IPS-11a (cell line): ENCODE results near the gene MYOZ2.
"Not testable (repeated sequence)": the region's sequence is repeated elsewhere in the genome, so short reads cannot be mapped to it uniquely, and the experiment has no call there.

Experiments used
- H3K4me3 ChIP-seq: one replicate; pipeline ENCODE4 v1.5.1; 2013; ENCODE audit warnings: low read depth, low read length, control low read depth

The MYOZ2 gene

DNA sequence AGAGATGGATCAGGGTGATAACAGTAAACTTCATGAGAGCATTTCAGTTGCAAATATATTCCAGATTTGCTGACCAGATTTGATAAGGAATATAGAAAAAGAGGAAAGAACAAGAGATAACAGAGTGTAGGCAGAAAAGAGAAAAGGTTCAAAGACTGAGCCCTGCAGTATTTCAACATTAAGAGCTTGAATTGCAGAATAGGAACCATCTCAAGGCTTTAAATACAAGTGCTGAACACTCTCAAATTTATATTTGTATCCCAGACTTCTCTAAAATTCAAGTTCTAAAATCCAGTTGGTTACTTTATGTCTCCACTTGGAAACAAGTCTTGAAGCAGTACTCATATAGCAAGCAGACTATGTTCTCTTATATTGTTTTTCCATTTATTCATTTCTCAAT lies 9.7 kb upstream of the MYOZ2 start:
- no peak overlapping the region for H3K4me3 ChIP-seq

DNA sequence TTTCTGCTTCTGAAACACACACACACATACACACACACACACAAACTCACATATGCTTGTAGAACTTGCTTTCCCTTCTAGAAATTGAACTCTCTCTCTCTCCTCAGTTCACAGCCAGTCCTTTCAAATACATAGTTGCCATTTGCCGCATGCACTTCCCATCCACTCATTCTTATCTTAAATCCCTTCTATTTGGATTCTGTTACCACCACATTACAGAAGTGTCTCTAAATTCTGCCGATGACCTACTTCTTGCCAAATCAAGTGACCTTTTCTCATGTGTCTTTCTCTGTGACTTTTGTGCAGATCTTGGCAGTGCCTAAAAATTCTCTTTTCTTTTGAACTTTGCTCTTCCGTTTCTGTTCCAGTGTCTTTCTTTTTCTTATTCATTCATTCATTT lies 7.5 kb upstream of the MYOZ2 start:
- no peak overlapping the region for H3K4me3 ChIP-seq

DNA sequence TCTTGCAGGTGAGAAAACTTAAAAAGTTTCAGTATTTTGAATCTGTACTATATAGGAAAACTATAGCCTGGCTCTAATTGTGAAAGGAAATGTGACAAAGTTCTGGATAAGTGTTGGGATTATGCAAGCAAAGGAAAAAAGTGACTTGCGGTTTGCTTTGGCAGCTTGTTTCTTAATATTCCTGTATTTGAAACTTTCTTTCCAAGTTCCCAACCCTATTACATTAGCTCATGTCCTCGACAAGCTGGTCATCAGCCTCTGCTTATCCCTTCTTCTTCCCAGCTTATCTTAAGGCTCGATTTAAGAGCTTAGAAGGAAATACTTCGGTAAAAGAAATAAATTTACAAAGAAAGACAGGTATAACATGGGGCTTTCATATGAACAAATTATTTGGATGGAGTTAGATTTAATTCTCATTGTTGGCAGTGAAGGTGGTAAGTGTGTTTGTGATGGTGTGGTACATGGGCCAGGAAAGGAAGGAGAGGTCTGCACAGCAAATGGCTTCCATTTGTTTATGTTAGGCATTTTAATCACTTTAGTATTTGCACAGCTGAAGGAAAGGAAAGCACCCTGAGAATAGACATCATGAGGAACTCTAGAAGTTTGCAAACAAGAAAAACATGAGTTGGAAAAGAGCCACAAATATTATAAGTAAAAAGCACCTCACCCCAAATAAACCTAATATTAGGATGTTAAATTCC lies 5.1 kb upstream of the MYOZ2 start:
- no peak overlapping the region for H3K4me3 ChIP-seq

- H3K4me3 ChIP-seq, result no peak overlapping the region
Observed at GRCh38 chr4:119131164-119131563, 4.5 kb upstream of the MYOZ2 start.

- H3K4me3 ChIP-seq, result no peak overlapping the region
Observed at GRCh38 chr4:119132306-119132705, 3.3 kb upstream of the MYOZ2 start.

DNA sequence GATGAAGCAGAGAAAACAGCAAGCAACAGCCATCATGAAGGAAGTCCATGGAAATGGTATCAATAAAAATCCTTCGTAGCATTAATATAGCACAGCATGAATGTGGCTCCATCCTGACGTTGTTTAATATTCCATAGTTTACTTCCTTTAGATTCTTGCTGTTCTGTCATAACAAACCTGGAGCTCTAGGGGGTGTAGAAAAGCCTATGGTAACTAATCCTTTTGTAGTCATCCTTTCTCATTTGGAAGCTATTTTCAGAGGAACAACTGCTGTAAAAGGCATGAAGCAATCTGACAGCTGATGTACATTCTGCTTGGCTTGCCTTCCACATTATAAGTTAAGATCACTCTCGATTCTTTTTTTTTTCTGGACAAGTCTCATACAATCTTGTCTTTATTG lies 914 bp downstream of the MYOZ2 start:
- no peak overlapping the region for H3K4me3 ChIP-seq

DNA sequence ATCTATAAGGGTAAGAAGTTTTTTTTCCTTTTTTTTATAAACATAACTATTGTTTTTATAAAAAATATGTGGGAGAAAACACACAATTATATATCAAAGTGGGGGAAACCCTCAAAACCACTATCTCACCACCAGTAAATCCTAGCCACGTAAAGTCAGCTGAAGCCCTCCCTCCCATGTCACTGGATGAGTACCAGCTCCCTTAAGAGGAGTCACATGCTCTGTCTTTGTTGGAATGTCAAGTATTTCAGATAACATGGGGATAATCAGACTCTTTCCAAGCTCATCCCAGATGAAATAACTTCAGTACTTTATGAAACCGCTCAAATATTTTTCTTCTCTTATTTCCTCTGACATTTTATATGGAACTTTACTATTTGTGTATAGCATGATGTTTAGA lies 2.4 kb downstream of the MYOZ2 start:
- no peak overlapping the region for H3K4me3 ChIP-seq

DNA sequence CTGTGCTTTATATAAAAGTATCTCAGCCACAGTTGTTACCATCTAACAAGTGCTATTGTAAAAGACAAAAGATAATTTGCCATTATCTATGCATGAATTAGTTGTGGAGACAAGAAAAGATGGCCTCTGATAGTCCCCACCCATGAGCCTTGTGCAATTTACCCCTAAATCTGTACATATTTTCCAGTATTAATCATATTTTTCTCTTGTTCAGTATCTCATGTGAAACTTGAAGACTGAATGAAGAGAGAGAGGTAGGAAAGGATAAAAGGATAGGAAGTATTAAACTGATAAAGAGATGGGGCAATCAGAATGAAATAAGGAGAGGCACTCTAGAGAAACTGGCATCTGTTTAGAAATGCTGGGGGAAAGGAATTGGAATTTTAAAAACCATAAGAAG lies 3.7 kb downstream of the MYOZ2 start:
- H3K4me3 ChIP-seq, result no peak overlapping the region

DNA sequence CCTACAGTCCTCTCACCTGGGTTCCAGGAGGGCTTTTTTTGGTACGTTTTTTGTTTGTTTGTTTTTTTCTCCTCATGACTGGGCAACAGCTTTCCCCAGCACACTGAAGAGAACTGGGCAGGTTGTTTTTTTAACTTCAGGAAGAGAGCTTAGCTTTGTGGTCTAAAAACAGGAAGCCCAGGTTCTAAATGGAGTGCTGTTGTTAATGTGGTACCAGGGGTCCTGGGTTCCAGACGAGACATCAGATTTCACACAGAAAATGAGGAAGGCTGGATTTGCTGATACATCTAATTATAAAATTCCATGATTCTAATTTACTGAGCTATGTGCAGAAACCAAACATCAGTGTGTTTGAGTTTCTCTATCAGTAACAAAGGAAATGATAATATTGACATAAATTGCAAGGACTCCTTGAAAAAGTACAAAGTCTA lies 4.2 kb downstream of the MYOZ2 start:
- no peak overlapping the region for H3K4me3 ChIP-seq

DNA sequence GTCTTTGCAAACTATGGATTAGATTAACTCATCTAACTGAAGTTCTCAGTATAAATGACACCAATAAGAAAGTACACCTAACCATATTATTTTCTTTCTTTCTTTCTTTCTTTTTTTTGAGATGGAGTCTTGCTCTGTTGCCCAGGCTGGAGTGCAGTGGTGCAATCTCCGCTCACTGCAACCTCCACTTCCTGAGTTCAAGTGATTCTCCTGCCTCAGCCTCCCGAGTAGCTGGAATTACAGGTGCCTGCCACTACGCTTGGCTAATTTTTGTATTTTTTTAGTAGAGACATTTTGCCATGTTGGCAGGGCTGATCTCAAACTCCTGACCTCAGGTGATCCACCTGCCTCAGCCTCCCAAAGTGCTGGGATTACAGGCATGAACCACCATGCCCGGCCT lies 5.7 kb downstream of the MYOZ2 start:
- not testable (repeated sequence) for H3K4me3 ChIP-seq

GRCh38 chr4:119142833-119143232 lies 7.2 kb downstream of the MYOZ2 start:
- no peak overlapping the region for H3K4me3 ChIP-seq

DNA sequence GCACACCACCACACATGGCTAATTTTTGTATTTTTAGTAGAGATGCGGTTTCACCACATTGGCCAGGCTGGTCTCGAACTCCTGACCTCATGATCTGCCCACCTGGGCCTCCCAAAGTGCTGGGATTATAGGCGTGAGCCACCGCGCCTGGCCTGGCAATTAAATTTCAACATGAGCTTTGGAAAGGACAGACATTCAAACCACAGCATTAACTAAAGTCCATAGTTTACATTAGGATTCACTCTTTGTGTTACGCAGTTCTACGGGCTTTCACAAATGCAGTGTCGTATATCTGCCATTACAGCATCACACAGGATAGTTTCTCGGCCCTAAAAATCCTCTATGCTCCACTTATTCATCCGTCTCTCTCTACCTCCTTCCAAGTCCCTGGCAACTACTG lies 7.7 kb downstream of the MYOZ2 start:
- not testable (repeated sequence) for H3K4me3 ChIP-seq

DNA sequence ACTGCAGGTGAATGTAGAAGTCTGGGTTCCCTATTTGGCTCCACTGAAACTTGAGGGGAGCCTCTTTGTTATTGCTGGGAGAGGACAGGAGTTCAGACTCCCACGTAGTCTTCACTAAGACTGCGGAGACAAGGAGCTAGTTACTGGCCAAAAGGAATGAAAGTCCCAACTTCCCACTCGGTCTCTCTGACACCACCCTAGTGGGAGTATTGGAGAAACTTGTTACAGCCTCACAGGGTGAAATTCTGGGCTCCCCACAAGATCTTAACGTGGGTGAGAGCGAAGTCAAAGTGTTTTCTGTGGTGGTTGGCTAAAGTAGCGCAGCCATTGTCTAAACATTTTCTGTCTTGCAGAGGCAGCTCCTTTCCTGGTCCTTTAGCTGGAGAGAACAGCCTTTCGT lies 13.5 kb downstream of the MYOZ2 start:
- no peak overlapping the region for H3K4me3 ChIP-seq

DNA sequence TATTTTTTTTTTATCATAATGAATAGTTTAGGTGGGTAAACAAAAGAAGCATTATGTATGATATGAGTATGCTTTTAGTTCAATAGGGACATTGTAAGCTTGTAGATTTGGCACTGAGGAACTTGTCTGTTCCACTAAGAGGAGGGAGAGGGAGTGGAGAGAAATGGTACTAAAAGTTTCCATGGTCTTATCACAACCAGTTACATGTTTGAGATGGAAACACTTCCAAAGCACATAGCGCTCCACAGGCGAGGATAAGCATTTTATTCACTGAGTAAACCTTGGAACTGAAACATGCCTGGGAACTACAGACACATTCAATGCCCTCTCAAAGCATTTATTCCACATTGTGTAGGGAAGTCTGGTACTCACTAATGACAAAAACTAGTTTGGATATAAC lies 15.5 kb downstream of the MYOZ2 start:
- H3K4me3 ChIP-seq, result no peak overlapping the region

DNA sequence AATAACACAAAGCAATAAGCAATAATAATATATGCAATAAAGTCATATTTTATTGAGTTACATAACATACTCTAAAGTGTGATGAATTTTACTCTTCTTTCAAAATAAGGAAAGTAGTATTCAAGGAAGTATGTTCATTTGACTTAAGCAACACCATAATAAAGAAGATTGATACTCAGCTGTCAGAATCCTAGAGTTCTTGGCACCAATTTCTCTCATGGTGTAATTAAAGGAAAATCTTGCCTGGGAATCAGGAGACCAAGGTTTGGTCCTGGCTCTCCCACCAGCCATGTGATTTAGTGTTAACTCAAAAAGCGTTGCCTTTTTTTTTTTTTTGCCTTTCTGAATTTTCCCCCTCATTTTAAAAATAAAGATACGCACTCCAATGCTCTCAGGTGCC lies 17.1 kb downstream of the MYOZ2 start:
- H3K4me3 ChIP-seq, result no peak overlapping the region

DNA sequence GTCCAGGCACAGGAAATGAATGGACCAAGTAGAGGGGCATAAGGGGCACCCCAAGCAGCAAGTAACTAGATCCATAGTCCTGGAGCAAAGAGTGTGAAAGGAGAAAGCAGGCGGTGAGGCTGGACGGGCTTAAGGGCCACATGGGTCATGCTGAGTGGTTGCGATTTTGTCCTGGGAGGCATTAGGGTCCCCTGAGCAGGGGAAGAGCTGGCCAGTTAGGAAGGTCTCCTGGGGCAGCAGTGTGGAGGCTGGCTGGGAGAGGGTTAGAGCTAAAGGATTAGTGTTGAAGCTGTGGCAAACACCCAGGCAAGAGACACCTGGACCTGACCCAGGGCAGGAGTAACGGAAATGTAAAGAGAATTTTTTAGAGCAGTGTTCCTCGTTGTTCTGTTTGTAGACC lies 26.5 kb downstream of the MYOZ2 start:
- H3K4me3 ChIP-seq, result no peak overlapping the region

- no peak overlapping the region for H3K4me3 ChIP-seq
Observed at GRCh38 chr4:119165767-119166166, 30.1 kb downstream of the MYOZ2 start.

DNA sequence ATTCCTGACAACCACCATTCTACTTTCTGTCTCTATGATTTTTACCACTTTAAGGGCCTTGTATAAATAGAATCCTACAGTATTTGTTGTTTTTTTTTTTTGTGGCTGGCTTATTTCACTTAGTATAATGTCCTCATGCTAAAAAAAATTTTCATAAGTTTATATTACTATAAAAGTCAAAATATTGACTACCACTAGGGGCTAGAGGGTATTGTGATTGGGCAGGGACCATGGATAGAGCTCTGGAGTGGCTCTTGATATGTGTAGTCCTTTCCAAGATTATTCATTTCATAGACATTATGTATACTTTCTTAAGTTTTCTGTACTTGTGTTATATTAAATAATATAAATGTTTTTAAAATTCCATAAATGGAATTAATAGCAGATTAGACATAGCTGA lies 34.6 kb downstream of the MYOZ2 start:
- H3K4me3 ChIP-seq, result no peak overlapping the region

- H3K4me3 ChIP-seq, result no peak overlapping the region
Observed at GRCh38 chr4:119172223-119172622, 36.6 kb downstream of the MYOZ2 start.

DNA sequence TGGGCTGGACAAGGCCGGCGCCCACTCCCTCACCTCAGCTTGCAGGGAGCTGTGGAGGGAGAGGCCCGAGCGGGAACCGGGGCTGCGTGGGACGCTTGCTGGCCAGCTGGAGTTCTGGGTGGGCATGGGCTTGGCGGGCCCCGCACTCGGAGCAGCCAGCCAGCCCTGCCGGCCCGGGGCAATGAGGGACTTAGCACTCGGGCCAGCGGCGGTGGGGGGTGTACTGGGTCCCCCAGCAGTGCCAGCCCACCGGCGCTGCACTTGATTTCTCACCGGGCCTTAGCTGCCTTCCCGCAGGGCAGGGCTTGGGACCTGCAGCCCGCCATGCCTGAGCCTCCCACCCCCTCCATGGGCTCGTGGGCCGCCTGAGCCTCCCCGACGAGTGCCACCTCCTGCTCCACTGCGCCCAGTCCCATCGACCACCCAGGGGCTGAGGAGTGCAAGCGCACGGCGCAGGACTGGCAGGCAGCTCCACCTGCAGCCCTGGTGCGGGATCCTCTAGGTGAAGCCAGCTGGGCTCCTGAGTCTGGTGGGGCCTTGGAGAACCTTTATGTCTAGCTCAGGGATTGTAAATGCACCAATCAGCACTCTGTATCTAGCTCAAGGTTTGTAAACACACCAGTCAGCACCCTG lies 38.2 kb downstream of the MYOZ2 start:
- H3K4me3 ChIP-seq, result not testable (repeated sequence)

GRCh38 chr4:119179011-119179410 lies 43.4 kb downstream of the MYOZ2 start:
- no peak overlapping the region for H3K4me3 ChIP-seq

DNA sequence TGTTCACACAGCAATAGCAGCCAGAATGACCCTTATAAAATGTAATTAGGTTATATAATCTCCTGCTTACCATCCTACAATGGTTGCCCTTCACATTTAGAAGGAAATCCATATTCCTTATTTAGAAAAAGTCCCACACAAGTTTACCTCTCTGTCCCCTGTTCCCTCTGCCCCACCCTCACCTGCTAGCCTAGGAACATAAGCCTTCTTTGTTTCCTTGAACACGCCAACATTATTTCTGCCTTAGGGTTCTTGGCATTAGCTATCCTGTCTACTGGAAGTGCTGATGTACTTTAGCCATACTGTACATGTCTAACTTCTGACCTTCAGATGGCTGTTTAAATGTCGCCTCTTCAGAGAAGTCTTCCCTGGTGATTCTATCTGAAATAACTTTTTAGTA lies 48.5 kb downstream of the MYOZ2 start:
- no peak overlapping the region for H3K4me3 ChIP-seq

DNA sequence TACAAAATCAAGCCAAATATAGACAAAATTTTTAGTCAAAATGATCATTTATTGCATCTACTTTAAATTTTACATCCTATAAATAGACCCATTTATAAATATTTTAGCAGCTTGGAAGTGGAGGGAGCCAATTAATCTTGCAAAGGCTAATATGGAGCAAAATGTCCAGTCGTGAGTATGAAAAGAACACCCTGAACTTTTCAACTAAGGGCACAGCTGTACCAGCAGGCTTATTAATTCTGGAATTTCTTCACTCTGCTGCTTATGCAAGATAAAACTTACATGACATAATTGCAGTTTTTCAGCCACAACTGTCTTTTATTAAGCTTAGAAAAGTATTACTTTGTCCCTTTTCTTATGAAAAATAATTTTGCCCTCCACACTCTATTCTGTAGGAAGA lies 54.0 kb downstream of the MYOZ2 start:
- no peak overlapping the region for H3K4me3 ChIP-seq
